Activated CD4-positive, alpha-beta T cell treated with anti-CD3 and anti-CD28 coated beads, Interleukin-2, amount 50 U/mL, for 24 hours (primary cell): ENCODE data around the gene RNU4-1.
A peak's percentile ranks its signal among the peaks of the same experiment; 100 is the strongest.

Experiments
- DNase-seq, 2 donors: peaks; one replicate each; pipeline ENCODE4 v3.0.0-alpha.2; 2020; ENCODE audit warnings: low read depth in 1 of 2, low spot score in 1 of 2

The RNU4-1 gene

GRCh38 chr12:120290609-120291305, 2.3 kb downstream of the RNU4-1 start:
- peak; percentile 10 to 17 for DNase-seq

- DNase-seq = no peak
These were observed 5.5 kb downstream of the RNU4-1 start for GRCh38 chr12:120287491-120287890.

GRCh38 chr12:120286768-120287490, 6.1 kb downstream of the RNU4-1 start:
- DNase-seq = no peak

GRCh38 chr12:120284381-120284780, 8.7 kb downstream of the RNU4-1 start:
- DNase-seq = no peak

- DNase-seq = no peak
These were observed 9.7 kb downstream of the RNU4-1 start for GRCh38 chr12:120283318-120283717.

- DNase-seq = no peak
These were observed 14.6 kb downstream of the RNU4-1 start for GRCh38 chr12:120278137-120279069.

GRCh38 chr12:120276734-120277133, 16.3 kb downstream of the RNU4-1 start:
- no peak for DNase-seq

GRCh38 chr12:120267736-120268135, 25.3 kb downstream of the RNU4-1 start:
- DNase-seq = no peak

GRCh38 chr12:120266180-120266870, 26.7 kb downstream of the RNU4-1 start:
- DNase-seq = no peak

- peak; percentile 82 to 83 for DNase-seq
These were observed 27.4 kb downstream of the RNU4-1 start, which contains the start of gene PXN for GRCh38 chr12:120265473-120266179. TSS of gene PXN (minus strand) at chr12:120265730. CDS start at chr12:120265629, 101 bp downstream.

GRCh38 chr12:120264904-120265472, 28.0 kb downstream of the RNU4-1 start:
- DNase-seq = no peak

- no peak for DNase-seq
These were observed 28.7 kb downstream of the RNU4-1 start for GRCh38 chr12:120264086-120264903.

GRCh38 chr12:120263748-120264085, 29.3 kb downstream of the RNU4-1 start:
- DNase-seq = no peak

GRCh38 chr12:120262852-120263747, 29.9 kb downstream of the RNU4-1 start:
- DNase-seq = no peak

- DNase-seq = no peak
These were observed 30.8 kb downstream of the RNU4-1 start for GRCh38 chr12:120261951-120262851.

GRCh38 chr12:120260607-120261006, 32.4 kb downstream of the RNU4-1 start:
- no peak for DNase-seq
